Measurements from ENCODE around the gene SCCPDH.
"Not testable (repeated sequence)": the region's sequence is repeated elsewhere in the genome, so short reads cannot be mapped to it uniquely, and the experiment has no call there.

- TF ChIP-seq CTCF (IDR thresholded peaks at IDR 0.05; ENCODE audit: low read length); EZH2 (optimal IDR thresholded peaks at IDR 0.05; ENCODE audit: low read depth, low read length): not testable (repeated sequence)
Observed at GRCh38 chr1:246712428-246712827, 11.8 kb upstream of the SCCPDH start.

All from MM.1S (cell line).